ENCODE results near the gene OSBPL9. TPM values are rescaled to one million over a fixed set of nuclear protein-coding genes. Genes with fewer than 3 reads are reported as not detected.

Gene OSBPL9
- 10 to 100 TPM; 41.7 to 76.2 (median 59.1) TPM for polyA plus RNA-seq (ENCODE audit: insufficient read length in 10 of 10)
- long read RNA-seq, donor 1, partial matches to known transcripts, result 9 of 12 reads
- long read RNA-seq, donor 1, other reads (novel, unspliced or antisense), result 0 of 12 reads
- long read RNA-seq, donor 2, partial matches to known transcripts, result 112 of 121 reads
- long read RNA-seq, donor 2, other reads (novel, unspliced or antisense), result 8 of 121 reads
- long read RNA-seq, donor 3, result 0 reads
- long read RNA-seq, donor 4, partial matches to known transcripts, result 0 of 1 reads
- long read RNA-seq, donor 4, other reads (novel, unspliced or antisense), result 0 of 1 reads
- long read RNA-seq, donor 5, partial matches to known transcripts, result 143 of 153 reads
- long read RNA-seq, donor 5, other reads (novel, unspliced or antisense), result 5 of 153 reads
- long read RNA-seq, donor 6, partial matches to known transcripts, result 0 of 1 reads
- long read RNA-seq, donor 6, other reads (novel, unspliced or antisense), result 0 of 1 reads
- long read RNA-seq, donor 7, partial matches to known transcripts, result 114 of 122 reads
- long read RNA-seq, donor 7, other reads (novel, unspliced or antisense), result 7 of 122 reads
- long read RNA-seq, donor 8, partial matches to known transcripts, result 71 of 73 reads
- long read RNA-seq, donor 8, other reads (novel, unspliced or antisense), result 0 of 73 reads
- long read RNA-seq, donor 9, partial matches to known transcripts, result 6 of 6 reads
- long read RNA-seq, donor 9, other reads (novel, unspliced or antisense), result 0 of 6 reads

- peak; percentile 92 to 98 (median 93) for DNase-seq
Observed at GRCh38 chr1:51616903-51617708, at the start of gene OSBPL9. Gene OSBPL9, plus strand, starts transcription at chr1:51617092. Its CDS starts 19 bp downstream, at chr1:51617111.

GRCh38 chr1:51567653-51568052 is 49.2 kb upstream of the OSBPL9 start:
- peak in 1 of 3 donors; percentile 59 for DNase-seq

- no peak for DNase-seq
Observed at GRCh38 chr1:51568231-51568935, 48.5 kb upstream of the OSBPL9 start.

GRCh38 chr1:51569284-51570062 is 47.4 kb upstream of the OSBPL9 start:
- peak in 2 of 3 donors; percentile 32 to 52 for DNase-seq

GRCh38 chr1:51570063-51570710 is 46.7 kb upstream of the OSBPL9 start:
- DNase-seq, result no peak

GRCh38 chr1:51572365-51572764 is 44.5 kb upstream of the OSBPL9 start:
- DNase-seq, result peak in 1 of 3 donors; percentile 30

- no peak for DNase-seq
Observed at GRCh38 chr1:51574796-51575195, 42.1 kb upstream of the OSBPL9 start.

GRCh38 chr1:51575406-51576084 is 41.3 kb upstream of the OSBPL9 start:
- no peak for DNase-seq

- no peak for DNase-seq
Observed at GRCh38 chr1:51576085-51576444, 40.8 kb upstream of the OSBPL9 start.

- no peak for DNase-seq
Observed at GRCh38 chr1:51576923-51577322, 40.0 kb upstream of the OSBPL9 start.

GRCh38 chr1:51578383-51579109 is 38.3 kb upstream of the OSBPL9 start:
- DNase-seq, result no peak

- no peak for DNase-seq
Observed at GRCh38 chr1:51581238-51581637, 35.7 kb upstream of the OSBPL9 start.

- DNase-seq, result peak; percentile 33 to 82 (median 58)
Observed at GRCh38 chr1:51583532-51583931, 33.4 kb upstream of the OSBPL9 start.

- no peak for DNase-seq
Observed at GRCh38 chr1:51584021-51584420, 32.9 kb upstream of the OSBPL9 start.

GRCh38 chr1:51592711-51593110 is 24.2 kb upstream of the OSBPL9 start:
- DNase-seq, result no peak

- DNase-seq, result no peak
Observed at GRCh38 chr1:51594716-51595115, 22.2 kb upstream of the OSBPL9 start.

GRCh38 chr1:51600529-51600928 is 16.4 kb upstream of the OSBPL9 start:
- DNase-seq, result no peak

- no peak for DNase-seq
Observed at GRCh38 chr1:51600965-51601364, 15.9 kb upstream of the OSBPL9 start.
